ENCODE measurements around the gene CARHSP1.
"Not testable (repeated sequence)": the region's sequence is repeated elsewhere in the genome, so short reads cannot be mapped to it uniquely, and the experiment has no call there.

The CARHSP1 gene

GRCh38 chr16:8892101-8892575 is 23.3 kb upstream of the CARHSP1 start:
- DNase-seq: no peak

GRCh38 chr16:8890549-8890921 is 21.7 kb upstream of the CARHSP1 start:
- no peak for DNase-seq

- no peak for DNase-seq
Measured at GRCh38 chr16:8889893-8890548, 21.2 kb upstream of the CARHSP1 start.

DNA sequence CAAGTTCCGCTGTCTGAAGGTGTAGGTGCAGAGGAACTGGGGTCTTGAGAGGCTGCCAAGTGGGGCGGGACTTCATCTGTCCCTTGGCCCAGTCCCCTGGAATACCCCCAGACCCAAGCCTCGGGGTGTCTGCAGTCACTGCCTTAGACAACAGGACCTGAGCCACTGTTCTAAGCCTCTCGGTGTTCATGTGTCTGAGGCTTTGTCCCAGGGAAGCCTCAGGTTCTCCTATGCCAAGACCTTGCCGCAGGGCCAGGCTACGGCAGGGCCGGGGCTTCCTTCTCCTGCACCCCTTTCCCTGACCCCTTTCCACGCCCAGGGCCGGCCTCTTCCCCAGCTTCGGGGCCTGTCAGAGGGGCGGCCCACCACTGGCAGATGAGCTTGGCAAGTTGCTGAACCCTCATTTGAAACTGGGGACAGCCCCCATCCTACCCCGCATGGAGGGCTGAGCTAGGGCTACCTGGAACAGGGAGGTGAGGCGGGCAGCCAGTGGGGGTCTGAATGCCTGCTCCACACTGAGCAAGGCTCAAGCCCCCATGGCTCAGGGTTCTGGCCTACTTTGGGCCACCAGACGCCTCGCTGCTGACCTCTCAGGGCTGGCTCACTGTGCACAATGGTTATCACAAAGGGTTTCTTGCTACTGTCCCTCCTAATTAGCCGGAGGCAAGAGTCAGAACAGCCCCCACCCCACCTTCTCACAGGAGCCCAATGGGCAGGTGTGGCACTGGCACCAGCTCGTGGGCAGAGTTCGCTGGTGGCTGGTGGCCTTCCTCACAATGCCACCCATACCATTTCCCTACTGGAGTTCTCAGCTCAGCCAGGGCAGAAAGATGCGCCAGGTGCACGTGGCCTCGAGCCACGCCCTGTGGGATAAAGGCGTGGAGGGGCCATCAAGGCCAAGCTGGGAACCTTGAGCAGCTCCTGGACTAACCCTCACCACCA is 20.4 kb upstream of the CARHSP1 start:
- no peak for DNase-seq

DNA sequence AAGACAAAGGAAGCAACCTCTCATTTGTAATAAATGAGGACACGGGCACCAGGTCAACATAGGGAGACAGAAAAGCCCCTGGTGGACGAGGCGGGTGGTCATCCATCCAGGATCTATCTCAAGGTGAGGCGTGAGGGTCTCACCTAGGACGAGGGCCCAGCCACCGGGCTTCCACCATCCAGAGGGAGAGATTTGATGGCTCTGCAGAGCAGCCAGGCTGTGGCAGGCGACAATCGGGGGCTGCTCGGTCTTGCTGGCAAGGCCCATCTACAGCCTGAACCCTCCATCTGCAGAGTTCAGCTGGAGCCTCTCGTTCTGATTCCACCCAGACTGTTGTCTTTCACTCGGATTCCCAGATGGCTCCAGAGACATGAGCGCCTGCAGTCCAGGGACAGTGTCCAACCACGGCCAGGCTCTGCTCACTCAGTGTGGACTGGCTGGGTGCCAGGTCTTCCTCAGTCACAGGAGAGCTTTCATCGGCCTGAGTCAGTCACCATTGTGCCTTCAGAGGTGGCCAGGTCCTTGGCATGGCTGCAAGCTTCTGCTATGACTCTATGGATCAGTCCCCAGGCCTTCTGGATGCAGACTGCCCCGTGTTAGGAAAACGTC is 19.2 kb upstream of the CARHSP1 start:
- no peak for DNase-seq

DNA sequence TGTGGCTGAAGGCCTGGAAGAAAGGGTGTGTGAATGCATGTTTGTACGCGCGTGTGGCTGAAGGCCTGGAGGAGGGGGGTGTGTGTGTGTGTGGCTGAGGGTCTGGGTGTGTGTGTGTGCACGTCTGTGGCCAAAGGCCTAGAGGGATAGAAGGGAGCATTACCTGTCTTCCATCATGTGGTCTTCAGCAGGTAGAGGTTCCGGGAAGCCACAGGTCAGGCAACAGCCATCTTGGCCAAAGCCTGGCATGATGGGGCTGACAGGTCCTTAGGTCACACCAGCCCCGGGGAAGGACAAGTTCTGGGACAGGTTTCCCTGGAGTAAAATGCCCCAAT is 18.6 kb upstream of the CARHSP1 start:
- DNase-seq: no peak

DNA sequence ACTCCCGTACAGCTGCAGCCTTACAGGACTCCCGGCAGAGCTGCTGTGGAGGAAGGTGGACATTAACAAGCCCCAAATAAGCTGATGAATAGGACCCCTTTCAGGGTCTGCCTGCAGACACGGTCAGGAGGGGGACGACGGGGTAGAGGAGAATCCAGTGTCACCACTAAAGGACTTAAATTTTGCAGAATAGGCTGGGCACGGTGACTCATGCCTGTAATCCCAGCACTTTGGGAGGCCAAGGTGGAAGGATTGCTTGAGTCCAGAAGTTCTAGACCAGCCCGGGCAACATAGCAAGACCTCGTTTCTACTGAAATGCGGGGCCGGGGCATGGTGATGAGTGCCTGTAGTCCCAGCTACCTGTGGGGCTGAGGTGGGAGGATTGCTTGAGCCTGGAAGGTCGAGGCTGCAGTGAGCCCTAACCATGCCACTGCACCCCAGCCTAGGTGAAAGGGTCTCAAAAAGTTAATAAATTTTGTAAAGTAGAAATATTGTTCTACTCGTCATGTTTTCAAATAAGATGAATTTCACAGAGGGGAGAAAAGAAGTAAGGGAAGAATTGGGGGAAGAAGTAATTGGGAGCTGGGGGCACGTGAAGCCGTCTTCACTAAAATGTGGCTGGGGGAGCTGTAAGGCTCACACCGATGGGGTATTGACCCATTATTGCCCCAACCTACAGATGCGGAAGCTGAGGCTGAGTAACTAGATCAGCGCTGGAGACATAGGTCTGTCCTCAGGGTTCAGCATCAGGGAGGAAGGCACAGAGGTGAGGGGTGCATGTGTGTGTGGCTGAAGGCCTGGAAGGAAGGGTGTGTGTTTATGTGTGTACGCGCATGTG is 18.0 kb upstream of the CARHSP1 start:
- DNase-seq: no peak

- no peak for DNase-seq
Measured at GRCh38 chr16:8885674-8886592, 17.1 kb upstream of the CARHSP1 start.

DNA sequence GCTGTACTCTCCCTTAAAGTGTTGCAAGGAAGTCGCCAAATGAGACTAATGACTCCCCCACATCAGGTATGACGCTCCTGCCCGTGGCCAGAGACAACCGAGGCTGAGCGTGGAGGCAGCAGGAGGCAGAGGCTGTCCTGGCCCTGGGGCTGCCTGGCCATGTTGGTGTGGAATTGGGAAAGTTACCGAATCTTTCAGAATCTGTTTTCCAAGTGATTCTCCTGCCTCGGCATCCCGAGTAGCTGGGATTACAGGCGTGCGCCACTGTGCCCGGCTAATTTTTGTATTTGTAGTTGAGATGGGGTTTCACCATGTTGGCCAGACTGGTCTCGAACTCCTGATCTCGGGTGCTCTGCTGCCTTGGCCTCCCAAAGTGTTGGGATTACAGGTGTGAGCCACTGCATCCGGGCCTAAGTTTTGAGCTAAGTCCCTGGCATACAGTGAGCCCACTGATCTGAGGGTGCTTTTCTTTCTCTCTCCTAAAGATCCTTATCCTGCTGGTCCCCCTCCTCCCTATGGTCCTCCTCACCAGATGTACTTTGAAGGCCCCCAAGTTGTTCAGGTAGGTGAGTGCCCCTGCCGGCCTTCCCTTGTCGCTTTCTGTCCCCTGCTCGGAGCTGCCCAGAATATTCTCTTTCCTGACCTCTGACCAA is 14.0 kb upstream of the CARHSP1 start:
- no peak for DNase-seq

DNA sequence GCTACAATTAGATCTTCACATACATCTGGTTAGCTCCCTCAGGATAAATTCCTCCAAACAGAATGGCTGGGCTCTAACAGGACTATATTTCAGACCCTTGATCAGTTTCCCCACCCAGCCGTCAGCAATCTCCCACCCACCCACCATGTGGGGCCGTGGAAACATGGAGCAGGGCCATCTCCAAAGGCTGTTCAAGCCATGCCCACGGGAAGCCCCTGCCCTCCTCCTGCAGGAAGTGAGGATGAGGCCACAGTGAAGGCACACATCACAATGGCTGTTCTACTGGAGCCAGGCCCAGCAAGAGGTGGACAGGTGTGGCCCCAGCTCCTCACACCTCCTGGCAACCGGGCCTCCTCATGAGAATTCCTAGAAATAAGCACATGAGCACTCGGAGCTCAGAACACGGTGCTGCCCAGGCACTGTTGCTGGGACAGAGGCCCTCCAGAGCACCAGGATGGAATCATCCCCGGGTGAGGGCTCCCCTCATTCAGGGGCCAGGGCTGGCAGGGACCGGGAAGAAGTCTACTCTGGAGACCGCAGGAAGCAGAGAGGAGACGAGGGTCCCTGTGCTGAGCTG is 13.3 kb upstream of the CARHSP1 start, which contains the start of gene LITAFD:
Gene LITAFD, plus strand, starts transcription at position 311 of the 577 bp plus-strand sequence. CDS start 2,005 bp downstream, outside the sequence.
- DNase-seq: no peak

DNA sequence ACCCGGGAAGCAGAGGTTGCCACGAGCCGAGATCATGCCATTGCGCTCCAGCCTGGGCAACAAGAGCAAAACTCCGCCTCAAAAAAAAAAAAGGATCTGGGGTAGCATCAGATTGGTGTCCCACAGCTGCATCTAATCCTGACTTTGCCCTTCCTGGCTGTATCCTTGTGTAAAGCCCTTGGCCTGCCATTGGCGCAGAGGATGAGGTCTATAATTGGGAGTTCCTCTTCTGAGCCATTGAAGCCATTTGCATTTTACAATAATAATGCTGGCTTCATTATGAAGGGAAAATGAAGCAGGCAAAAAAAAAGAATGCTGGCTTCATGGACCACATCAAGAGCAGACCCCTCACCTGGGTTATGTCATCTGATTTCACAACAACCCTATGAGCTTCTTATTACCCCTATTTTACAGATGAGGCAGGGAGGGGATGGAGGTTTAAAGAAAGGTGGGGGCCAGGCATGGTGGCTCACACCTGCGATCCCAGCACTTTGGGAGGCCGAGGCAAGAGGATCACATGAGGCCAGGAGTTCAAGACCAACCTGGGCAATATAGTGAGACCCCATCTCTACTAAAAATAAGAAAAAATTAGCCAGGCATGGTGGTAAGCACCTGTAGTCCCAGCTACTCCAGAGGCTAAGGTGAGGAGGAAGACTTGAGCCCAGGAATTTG is 12.2 kb upstream of the CARHSP1 start:
- DNase-seq: no peak

DNA sequence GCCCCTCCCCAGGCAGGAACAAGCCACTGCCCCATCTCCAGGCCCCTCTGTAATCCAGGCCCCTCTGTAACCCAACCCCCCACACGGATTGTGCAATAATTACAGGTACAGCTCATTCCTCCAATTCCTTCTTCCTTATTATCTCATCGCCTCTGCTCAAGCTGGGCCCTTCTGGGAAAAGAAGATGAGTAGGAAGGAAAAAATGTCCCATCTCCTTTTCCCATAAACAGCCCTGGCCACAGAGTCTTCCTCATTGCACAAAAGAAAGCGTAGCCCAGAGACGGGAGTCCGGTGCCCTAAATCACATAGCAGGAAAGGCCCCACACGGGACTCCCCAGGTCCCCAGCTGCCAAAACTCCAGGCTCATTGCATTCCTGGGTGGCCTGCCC is 9.7 kb upstream of the CARHSP1 start:
- no peak for DNase-seq

DNA sequence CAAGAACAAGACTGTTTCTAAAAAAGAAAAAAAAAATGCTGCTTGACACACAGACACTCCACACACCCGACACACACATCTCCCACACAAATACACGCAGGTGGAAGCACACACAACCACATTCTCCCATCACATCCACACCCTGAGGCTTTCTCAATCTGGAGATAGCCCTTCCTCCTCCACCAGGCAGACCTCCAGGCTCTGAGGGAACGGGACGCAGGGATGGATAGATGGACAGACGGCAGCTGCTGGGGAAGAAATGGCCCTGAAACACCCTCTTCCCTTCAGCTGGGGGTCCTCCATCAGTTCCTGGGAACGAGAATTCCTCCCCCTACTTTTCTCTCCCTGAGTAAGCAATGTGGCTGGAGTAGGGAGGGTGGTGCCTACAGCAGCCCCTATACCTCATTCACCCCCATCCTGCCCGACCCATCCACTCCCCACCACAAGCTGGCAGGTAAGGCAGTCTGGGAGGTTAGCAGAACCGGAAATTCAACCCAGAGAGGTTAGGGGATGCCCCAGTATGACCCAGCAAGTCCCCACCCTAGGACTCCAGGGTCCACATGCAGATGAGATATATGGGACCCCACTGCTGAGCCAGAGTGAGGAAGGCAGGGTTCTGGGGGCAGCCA is 9.2 kb upstream of the CARHSP1 start:
- DNase-seq: no peak

DNA sequence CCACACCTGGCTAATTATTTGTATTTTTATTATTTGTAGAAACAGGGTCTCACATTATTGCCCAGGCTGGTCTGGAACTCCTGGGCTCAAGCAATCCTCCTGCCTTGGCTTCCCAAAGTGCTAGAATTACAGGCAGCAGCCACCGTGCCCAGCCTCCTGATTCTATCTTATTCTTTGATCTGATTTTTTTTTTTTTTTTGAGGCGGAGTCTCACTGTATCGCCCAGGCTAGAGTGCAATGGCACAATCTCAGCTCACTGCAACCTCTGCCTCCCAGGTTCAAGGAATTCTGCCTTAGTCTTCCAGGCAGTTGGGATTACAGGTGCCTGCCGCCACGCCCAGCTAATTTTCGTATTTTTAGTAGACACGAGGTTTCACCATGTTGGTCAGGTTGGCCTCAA is 6.5 kb upstream of the CARHSP1 start:
- DNase-seq: not testable (repeated sequence)

DNA sequence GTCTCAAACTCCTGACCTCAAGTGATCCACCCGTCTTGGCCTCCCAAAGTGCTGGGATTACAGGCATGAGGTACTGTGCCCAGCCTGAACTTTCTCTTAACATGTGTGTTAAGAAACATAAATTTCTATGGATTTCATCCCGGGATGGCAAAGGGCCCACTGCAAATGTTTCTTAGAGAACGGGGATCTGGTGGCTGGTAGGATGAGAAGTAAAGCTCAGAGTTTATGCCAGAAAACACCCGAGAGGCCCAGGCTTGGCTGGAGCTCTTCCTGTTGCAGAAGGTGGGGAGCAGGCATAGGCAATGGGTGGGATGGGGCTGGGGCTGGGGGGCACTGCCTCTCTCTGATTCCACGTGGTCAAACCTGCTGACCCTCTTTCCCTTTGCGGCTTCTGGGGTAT is 5.6 kb upstream of the CARHSP1 start:
- no peak for DNase-seq

DNA sequence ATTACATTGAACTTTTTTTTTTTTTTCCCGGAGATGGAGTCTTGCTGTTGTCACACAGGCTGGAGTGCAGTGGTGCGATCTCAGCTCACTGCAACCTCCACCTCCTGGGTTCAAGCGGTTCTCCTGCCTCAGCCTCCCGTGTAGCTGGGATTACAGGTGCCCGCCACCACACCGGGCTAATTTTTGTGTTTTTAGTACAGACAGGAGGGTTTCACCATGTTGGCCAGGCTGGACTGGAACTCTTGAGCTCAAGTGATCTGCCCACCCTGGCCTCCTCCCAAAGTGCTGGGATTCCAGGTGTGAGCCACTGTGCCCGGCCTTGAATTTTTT is 5.0 kb upstream of the CARHSP1 start:
- not testable (repeated sequence) for DNase-seq

GRCh38 chr16:8872967-8873865 is 4.4 kb upstream of the CARHSP1 start:
- no peak for DNase-seq

DNA sequence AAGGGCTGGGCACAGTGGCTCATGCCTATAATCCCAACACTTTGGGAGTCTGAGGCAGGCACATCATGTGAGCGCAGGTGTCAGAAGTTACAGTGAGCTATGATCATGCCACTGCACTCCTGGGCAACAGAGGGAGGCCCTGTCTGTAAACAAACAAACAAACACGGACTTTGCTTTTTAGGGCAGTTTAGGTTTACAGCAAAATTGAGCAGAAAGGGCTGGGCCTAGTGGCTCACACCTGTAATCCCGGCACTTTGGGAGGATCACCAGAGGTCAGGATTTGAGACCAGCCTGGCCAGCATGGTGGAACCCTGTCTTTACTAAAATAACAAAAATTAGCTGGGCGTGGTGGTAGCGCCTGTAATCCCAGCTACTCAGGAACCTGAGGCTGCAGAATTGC is 3.3 kb upstream of the CARHSP1 start:
- no peak for DNase-seq

DNA sequence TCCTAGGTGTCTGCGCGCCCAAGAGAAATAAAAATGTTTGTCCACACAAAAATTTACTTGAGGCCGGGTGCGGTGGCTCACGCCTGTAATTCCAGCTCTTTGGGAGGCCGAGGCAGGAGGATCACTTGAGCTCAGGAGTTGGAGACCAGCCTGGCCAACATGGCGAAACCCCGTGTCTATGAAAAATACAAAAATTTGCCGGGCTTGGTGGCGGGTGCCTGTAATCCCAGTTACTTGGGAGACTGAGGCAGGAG is 1.1 kb upstream of the CARHSP1 start:
- not testable (repeated sequence) for DNase-seq

All from NCI-H510A treated with DMSO at 0.1 percent for 48 hours (cell line).